HepG2 (cell line): Measurements from ENCODE around the gene NXPE4.

Source experiments
- EP300 ChIP-seq, 3 experiments: sonication (generic) in 1 of 3; formaldehyde crosslinking in 1 of 3; IDR thresholded peaks; 2 replicates each; pipeline versions ENCODE4 v1.5.1 to v1.6.1; 2011 to 2020; ENCODE audit warnings: low read depth in 2 of 3, low read length in 2 of 3, borderline replicate concordance in 1 of 3, improper control_type of control experiment in 1 of 3, mild to moderate bottlenecking in 1 of 3, missing genetic modification reagents in 1 of 3, moderate library complexity in 1 of 3
- EZH2 ChIP-seq: conservative IDR thresholded peaks from 2 replicates; pipeline ENCODE4 v1.6.1; 2012; ENCODE audit warnings: mild to moderate bottlenecking, low read depth, low read length, moderate library complexity
- POLR2A ChIP-seq, 2 experiments: IDR thresholded peaks; 2 replicates each; pipeline ENCODE4 v1.6.1; 2011; ENCODE audit warnings: low read depth in 2 of 2, low read length in 2 of 2, mild to moderate bottlenecking in 1 of 2, moderate library complexity in 1 of 2; ENCODE audit not compliant: insufficient read depth in 1 of 2
- ZNF224 ChIP-seq: sonication (generic); formaldehyde crosslinking; IDR thresholded peaks from 2 replicates; pipeline ENCODE4 v1.5.0; 2020; ENCODE audit warnings: mild to moderate bottlenecking, missing genetic modification reagents
- ZNF317 ChIP-seq: sonication (generic); formaldehyde crosslinking; IDR thresholded peaks from 2 replicates; pipeline ENCODE4 v1.5.0; 2020; ENCODE audit warnings: mild to moderate bottlenecking, missing genetic modification reagents
- ZNF431 ChIP-seq: sonication (generic); formaldehyde crosslinking; IDR thresholded peaks from 2 replicates; pipeline ENCODE4 v1.9.0; 2022; ENCODE audit warnings: missing genetic modification reagents, low read depth, mild to moderate bottlenecking, borderline replicate concordance
- ZNF547 ChIP-seq: sonication (generic); formaldehyde crosslinking; IDR thresholded peaks from 2 replicates; pipeline ENCODE4 v1.5.1; 2020; ENCODE audit warnings: mild to moderate bottlenecking, missing genetic modification reagents
- ZNF7 ChIP-seq: IDR thresholded peaks from 2 replicates; pipeline ENCODE4 v1.6.1; 2016; ENCODE audit warnings: missing biosample characterization, missing genetic modification reagents
- TF ChIP-seq, protein P1 (sequence below): sonication (generic); formaldehyde crosslinking; IDR thresholded peaks from 2 replicates; pipeline ENCODE4 v1.4.0; 2020; ENCODE audit warnings: missing genetic modification reagents
- TF ChIP-seq, protein P2 (sequence below): sonication (generic); formaldehyde crosslinking; IDR thresholded peaks from 2 replicates; pipeline ENCODE4 v1.5.0; 2020; ENCODE audit warnings: mild to moderate bottlenecking, missing genetic modification reagents, moderate library complexity
- TF ChIP-seq, protein P3 (sequence below): sonication (generic); formaldehyde crosslinking; IDR thresholded peaks from 2 replicates; pipeline ENCODE4 v1.5.0; 2020; ENCODE audit warnings: mild to moderate bottlenecking, missing genetic modification reagents
- TF ChIP-seq, protein P4 (sequence below): sonication (generic); formaldehyde crosslinking; IDR thresholded peaks from 2 replicates; pipeline ENCODE4 v1.5.1; 2020; ENCODE audit warnings: mild to moderate bottlenecking, missing genetic modification reagents, moderate library complexity

DNA sequence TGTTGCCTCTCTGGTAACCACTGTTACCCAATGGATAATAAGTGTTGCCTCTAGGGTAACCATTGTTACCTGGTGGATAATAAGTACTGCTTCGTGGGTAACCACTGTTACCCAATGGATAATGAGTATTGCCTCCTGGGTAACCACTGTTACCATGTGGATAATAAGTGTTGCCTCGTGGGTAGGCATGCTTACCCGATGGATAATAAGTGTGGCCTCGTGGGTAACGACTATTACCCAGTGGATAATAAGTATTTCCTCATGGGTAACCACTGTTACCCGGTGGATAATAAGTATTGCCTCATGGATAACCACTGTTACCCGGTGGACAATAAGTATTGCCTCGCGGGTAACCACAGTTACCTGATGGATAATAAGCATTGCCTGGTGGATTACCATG, 13.8 kb upstream of the NXPE4 start:
- no peak for TF ChIP-seq ZNF547
- TF ChIP-seq POLR2A (IDR thresholded peaks at IDR 0.05; ENCODE audit: insufficient read depth in 1 of 2, low read depth in 2 of 2, low read length in 2 of 2) = no peak
- TF ChIP-seq EZH2 = no peak
- TF ChIP-seq, protein P1, sequence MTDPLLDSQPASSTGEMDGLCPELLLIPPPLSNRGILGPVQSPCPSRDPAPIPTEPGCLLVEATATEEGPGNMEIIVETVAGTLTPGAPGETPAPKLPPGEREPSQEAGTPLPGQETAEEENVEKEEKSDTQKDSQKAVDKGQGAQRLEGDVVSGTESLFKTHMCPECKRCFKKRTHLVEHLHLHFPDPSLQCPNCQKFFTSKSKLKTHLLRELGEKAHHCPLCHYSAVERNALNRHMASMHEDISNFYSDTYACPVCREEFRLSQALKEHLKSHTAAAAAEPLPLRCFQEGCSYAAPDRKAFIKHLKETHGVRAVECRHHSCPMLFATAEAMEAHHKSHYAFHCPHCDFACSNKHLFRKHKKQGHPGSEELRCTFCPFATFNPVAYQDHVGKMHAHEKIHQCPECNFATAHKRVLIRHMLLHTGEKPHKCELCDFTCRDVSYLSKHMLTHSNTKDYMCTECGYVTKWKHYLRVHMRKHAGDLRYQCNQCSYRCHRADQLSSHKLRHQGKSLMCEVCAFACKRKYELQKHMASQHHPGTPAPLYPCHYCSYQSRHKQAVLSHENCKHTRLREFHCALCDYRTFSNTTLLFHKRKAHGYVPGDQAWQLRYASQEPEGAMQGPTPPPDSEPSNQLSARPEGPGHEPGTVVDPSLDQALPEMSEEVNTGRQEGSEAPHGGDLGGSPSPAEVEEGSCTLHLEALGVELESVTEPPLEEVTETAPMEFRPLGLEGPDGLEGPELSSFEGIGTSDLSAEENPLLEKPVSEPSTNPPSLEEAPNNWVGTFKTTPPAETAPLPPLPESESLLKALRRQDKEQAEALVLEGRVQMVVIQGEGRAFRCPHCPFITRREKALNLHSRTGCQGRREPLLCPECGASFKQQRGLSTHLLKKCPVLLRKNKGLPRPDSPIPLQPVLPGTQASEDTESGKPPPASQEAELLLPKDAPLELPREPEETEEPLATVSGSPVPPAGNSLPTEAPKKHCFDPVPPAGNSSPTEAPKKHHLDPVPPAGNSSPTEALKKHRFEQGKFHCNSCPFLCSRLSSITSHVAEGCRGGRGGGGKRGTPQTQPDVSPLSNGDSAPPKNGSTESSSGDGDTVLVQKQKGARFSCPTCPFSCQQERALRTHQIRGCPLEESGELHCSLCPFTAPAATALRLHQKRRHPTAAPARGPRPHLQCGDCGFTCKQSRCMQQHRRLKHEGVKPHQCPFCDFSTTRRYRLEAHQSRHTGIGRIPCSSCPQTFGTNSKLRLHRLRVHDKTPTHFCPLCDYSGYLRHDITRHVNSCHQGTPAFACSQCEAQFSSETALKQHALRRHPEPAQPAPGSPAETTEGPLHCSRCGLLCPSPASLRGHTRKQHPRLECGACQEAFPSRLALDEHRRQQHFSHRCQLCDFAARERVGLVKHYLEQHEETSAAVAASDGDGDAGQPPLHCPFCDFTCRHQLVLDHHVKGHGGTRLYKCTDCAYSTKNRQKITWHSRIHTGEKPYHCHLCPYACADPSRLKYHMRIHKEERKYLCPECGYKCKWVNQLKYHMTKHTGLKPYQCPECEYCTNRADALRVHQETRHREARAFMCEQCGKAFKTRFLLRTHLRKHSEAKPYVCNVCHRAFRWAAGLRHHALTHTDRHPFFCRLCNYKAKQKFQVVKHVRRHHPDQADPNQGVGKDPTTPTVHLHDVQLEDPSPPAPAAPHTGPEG = no peak
- TF ChIP-seq, protein P2, sequence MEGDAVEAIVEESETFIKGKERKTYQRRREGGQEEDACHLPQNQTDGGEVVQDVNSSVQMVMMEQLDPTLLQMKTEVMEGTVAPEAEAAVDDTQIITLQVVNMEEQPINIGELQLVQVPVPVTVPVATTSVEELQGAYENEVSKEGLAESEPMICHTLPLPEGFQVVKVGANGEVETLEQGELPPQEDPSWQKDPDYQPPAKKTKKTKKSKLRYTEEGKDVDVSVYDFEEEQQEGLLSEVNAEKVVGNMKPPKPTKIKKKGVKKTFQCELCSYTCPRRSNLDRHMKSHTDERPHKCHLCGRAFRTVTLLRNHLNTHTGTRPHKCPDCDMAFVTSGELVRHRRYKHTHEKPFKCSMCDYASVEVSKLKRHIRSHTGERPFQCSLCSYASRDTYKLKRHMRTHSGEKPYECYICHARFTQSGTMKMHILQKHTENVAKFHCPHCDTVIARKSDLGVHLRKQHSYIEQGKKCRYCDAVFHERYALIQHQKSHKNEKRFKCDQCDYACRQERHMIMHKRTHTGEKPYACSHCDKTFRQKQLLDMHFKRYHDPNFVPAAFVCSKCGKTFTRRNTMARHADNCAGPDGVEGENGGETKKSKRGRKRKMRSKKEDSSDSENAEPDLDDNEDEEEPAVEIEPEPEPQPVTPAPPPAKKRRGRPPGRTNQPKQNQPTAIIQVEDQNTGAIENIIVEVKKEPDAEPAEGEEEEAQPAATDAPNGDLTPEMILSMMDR = no peak
- no peak for TF ChIP-seq ZNF224 (CRISPR knock-in tag)
- TF ChIP-seq, protein P3, sequence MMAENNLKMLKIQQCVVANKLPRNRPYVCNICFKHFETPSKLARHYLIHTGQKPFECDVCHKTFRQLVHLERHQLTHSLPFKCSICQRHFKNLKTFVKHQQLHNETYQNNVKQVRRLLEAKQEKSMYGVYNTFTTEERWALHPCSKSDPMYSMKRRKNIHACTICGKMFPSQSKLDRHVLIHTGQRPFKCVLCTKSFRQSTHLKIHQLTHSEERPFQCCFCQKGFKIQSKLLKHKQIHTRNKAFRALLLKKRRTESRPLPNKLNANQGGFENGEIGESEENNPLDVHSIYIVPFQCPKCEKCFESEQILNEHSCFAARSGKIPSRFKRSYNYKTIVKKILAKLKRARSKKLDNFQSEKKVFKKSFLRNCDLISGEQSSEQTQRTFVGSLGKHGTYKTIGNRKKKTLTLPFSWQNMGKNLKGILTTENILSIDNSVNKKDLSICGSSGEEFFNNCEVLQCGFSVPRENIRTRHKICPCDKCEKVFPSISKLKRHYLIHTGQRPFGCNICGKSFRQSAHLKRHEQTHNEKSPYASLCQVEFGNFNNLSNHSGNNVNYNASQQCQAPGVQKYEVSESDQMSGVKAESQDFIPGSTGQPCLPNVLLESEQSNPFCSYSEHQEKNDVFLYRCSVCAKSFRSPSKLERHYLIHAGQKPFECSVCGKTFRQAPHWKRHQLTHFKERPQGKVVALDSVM = no peak
- no peak for TF ChIP-seq ZNF7 (CRISPR knock-in tag)
- TF ChIP-seq, protein P4, sequence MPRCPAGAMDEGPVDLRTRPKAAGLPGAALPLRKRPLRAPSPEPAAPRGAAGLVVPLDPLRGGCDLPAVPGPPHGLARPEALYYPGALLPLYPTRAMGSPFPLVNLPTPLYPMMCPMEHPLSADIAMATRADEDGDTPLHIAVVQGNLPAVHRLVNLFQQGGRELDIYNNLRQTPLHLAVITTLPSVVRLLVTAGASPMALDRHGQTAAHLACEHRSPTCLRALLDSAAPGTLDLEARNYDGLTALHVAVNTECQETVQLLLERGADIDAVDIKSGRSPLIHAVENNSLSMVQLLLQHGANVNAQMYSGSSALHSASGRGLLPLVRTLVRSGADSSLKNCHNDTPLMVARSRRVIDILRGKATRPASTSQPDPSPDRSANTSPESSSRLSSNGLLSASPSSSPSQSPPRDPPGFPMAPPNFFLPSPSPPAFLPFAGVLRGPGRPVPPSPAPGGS (CRISPR knock-in tag) = no peak
- TF ChIP-seq ZNF317 (CRISPR knock-in tag) = no peak
- no peak for TF ChIP-seq EP300 (IDR thresholded peaks at IDR 0.05; ENCODE audit: low read depth in 2 of 2, low read length in 2 of 2)
- no peak for TF ChIP-seq EP300 (CRISPR knock-in tag; IDR thresholded peaks at IDR 0.05; ENCODE audit: borderline replicate concordance)
- no peak for TF ChIP-seq ZNF431
